Measurements from ENCODE around the gene ADH1B.

The ADH1B gene

GRCh38 chr4:99275885-99276284 is 45.3 kb downstream of the ADH1B start:
- no peak for DNase-seq
- in situ Hi-C loops (cut with HindIII; ENCODE audit: low pct_ligation_motif_present, low pct_unique_long_range_greater_than_20kb, low sequenced_read_pairs) = no loop called here

- DNase-seq = no peak
- in situ Hi-C loops (cut with HindIII; ENCODE audit: low pct_ligation_motif_present, low pct_unique_long_range_greater_than_20kb, low sequenced_read_pairs) = no loop called here
These were observed 46.2 kb downstream of the ADH1B start for GRCh38 chr4:99275050-99275449.

GRCh38 chr4:99273704-99274103 is 47.5 kb downstream of the ADH1B start:
- in situ Hi-C loops (cut with HindIII; ENCODE audit: low pct_ligation_motif_present, low pct_unique_long_range_greater_than_20kb, low sequenced_read_pairs) = no loop called here
- DNase-seq = no peak

- no peak for DNase-seq
- in situ Hi-C loops (cut with HindIII; ENCODE audit: low pct_ligation_motif_present, low pct_unique_long_range_greater_than_20kb, low sequenced_read_pairs) = no loop called here
These were observed 56.3 kb downstream of the ADH1B start for GRCh38 chr4:99264927-99265326.

All from ACHN (cell line).